GM12872 (cell line): ENCODE results near the gene WASF3.

Experiments
- TF ChIP-seq, protein P1 (sequence below): IDR thresholded peaks from 3 replicates; pipeline ENCODE4 v1.5.1; 2011; ENCODE audit warnings: low read depth, mild to moderate bottlenecking, low read length, moderate library complexity; ENCODE audit not compliant: insufficient read depth

WASF3 gene

DNA sequence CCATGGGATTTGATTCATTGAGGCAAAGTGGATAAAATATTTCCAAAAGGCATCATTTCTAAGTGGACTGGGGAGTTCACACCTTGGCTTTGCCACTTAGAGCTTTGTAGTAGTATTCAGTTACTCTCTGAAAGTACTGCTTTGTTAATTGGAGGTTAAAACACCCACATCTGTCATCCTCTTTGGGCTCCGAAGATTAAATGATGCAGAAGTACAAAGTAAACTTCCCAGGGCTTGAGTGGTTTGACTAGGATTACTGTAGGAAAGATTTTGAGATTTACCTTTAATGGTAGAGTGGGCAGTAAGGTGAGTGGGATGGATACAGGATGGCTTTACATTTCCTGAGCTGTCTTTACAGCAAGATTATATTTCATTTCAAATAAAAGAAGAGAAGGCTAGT is 42.4 kb downstream of the WASF3 start:
- TF ChIP-seq, protein P1, sequence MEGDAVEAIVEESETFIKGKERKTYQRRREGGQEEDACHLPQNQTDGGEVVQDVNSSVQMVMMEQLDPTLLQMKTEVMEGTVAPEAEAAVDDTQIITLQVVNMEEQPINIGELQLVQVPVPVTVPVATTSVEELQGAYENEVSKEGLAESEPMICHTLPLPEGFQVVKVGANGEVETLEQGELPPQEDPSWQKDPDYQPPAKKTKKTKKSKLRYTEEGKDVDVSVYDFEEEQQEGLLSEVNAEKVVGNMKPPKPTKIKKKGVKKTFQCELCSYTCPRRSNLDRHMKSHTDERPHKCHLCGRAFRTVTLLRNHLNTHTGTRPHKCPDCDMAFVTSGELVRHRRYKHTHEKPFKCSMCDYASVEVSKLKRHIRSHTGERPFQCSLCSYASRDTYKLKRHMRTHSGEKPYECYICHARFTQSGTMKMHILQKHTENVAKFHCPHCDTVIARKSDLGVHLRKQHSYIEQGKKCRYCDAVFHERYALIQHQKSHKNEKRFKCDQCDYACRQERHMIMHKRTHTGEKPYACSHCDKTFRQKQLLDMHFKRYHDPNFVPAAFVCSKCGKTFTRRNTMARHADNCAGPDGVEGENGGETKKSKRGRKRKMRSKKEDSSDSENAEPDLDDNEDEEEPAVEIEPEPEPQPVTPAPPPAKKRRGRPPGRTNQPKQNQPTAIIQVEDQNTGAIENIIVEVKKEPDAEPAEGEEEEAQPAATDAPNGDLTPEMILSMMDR, result no peak

DNA sequence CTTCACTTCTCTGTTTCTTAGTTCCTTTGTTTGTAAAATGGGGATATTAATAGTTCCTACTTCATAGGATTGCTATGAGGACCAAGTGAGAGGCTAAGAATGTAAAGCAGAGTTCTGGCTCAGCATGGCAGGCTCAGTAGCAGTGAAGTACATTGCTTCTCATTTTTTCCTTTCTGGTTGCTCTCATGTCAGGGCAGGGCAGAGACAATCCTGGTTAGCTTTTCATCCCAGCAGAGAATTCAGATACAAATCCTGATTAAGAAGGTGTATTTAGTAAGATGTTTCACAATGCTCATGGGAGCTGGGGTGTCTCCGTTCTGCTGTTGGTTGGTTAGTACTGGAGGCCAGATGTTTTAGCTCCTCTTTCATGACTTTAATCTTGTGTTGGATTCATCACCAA is 42.9 kb downstream of the WASF3 start:
- TF ChIP-seq, protein P1, result no peak

DNA sequence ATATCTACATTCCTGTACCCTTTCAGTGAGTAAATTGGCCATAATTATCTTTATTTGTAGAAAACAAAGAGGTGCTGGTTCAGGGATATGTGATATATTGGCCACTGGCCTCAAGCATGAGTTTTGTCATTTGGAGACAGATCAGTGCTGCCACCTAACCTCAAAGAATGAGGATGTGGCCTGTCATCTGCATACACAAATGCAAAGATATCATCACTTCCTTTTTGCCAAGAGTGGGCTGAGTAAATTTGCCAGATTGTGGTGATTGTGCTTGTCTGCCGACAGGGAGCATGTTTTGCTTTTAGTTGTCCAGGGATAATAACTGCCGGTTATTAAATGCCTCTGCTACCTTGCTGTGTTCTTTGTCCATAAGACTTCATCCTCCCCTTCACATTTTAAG is 44.2 kb downstream of the WASF3 start:
- TF ChIP-seq, protein P1, result no peak

DNA sequence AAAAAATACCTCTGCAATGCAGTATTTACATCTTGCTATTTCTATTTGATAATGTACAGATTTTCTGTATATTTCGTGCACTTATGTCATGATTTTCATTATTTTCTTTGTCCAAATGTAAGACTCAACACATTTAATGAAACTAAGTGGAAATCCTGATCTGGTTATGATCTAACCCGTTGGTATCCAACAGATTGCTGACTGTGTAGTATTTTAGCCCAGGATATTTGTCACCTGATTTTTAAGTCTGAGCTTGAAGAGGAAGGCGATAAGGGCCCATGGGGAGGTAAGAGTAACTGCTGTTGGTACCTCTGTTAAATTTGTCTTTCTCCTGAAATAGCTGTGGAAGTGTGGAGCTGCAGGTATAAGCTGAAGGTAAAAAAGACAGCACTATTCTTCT is 45.3 kb downstream of the WASF3 start:
- TF ChIP-seq, protein P1, result no peak

DNA sequence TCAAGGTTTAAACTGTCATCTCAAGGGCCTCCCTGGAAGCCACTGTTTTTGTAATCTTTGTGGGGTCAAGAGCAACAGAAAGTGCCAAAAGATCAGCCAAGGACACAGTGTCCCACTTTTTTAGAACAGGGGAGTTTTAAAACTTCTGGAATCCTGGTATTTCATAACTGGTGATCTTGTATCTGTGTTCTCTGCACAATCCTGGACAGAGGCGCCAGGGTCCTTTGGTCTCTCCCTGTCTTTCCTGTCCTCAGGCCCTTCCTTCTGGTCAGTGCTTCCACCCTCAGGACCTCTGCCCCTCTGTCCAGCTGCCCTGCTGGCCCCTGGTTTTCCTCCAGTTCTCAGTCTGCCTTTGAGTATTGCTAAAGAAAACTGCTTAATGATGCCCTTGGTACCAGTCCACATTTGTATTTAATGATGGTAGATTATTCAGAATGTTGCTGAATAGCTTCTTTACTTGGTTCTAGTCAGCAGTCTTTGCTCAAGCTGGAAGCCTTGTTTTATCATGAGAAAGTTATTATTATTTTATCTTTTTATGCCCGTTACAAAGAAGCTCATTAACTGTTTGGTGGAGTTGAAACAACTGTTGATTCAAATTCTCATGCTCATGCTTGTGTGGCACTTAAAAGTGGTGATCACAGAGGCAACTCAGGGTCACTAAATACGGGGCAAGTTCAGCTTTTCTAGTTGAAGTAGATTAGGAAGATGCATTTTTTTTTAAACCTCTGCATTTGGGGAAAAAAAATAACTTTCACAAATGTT is 47.5 kb downstream of the WASF3 start:
- TF ChIP-seq, protein P1, result no peak

DNA sequence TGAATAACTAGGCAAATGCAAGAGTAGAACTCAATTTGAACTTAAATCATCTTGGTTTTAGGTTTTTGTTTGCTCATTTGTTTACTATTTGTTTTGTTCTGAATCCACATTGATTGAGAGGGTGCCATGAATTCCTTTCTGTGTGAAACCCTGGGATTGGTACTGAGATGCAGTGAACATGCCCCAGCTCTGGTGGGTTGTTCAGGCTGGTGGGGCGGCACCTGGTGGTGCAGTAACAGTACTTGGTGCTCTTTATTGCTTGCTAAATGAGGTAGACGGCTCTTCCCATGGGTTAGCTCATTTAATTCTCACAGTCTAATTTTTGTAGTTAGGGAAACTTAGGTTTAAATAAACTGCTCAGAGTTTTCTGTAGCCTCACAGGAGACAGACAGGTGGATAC is 48.4 kb downstream of the WASF3 start:
- TF ChIP-seq, protein P1, result no peak

DNA sequence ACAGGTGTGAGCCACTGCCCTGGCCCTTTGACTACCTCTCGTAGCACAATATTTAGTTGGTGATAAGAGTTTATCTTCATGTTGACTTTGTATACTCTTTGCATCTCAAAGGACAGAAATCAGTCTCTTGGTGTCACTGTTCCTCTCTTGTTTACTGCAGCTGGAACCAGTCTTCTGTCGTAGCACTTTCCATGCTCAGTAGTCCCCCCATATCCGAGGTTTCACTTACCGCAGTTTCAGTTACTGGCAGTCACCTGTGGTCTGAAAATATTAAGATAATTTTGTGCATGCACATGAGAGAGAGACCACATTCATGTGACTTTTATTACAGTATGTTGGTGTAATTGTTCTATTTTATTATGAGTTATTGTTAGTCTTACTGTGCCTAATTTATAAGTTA is 49.1 kb downstream of the WASF3 start:
- TF ChIP-seq, protein P1, result no peak

DNA sequence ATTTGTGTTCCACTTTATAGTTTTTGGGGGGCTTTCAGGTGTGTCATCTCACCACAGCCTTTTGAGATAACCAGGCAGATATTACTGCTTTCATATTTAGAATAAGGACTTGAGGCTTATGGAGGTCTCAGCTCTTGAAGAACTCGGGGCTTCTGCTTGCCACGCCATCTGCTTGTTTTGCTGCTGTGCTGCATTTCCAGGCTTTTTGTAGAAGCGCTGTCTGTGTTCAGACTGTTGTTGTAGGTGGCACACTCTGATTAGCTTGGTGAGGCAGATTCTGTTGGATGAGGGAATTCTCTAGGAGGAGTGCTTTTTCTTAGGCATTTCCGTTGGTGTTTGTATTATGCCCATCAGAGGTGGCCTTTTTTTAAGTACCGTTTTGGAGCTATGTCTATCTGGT is 57.2 kb downstream of the WASF3 start:
- TF ChIP-seq, protein P1, result no peak
